Spleen (tissue), 11 donors: ENCODE data around the gene TBC1D21. TPM values are rescaled to one million over a fixed set of nuclear protein-coding genes. Genes with fewer than 3 reads are reported as not detected.

Source experiments
- DNase-seq: peaks from one replicate; pipeline ENCODE4 v3.0.0-alpha.2; 2020
- H3K27ac ChIP-seq, 8 donors: fragments of 200-600 bp; sonication (generic) in 7 of 8; 1 replicate in 4 of 8; 2 replicates in 4 of 8; pipeline versions ENCODE4 v1.5.0 to v1.8.0; 2016 to 2021; ENCODE audit warnings: inconsistent platforms in 4 of 8, mild to moderate bottlenecking in 4 of 8, moderate library complexity in 1 of 8
- H3K27me3 ChIP-seq, 7 donors: fragments of 200-600 bp; sonication (generic) in 6 of 7; replicated peaks in 1 of 7; 1 replicate in 4 of 7; 2 replicates in 3 of 7; pipeline versions ENCODE4 v1.5.0 to v1.8.0; 2016 to 2021; ENCODE audit warnings: inconsistent platforms in 3 of 7, mild to moderate bottlenecking in 1 of 7
- H3K36me3 ChIP-seq, 6 donors: fragments of 200-600 bp; sonication (generic) in 5 of 6; 1 replicate in 4 of 6; 2 replicates in 2 of 6; pipeline versions ENCODE4 v1.5.0 to v1.8.0; 2016 to 2021; ENCODE audit warnings: inconsistent platforms in 2 of 6
- H3K4me1 ChIP-seq, 6 donors: fragments of 200-600 bp; sonication (generic) in 5 of 6; 1 replicate in 3 of 6; 2 replicates in 3 of 6; pipeline versions ENCODE4 v1.5.0 to v1.8.0; 2016 to 2021; ENCODE audit warnings: inconsistent platforms in 3 of 6
- H3K4me3 ChIP-seq, 8 donors: fragments of 200-600 bp; sonication (generic) in 7 of 8; 1 replicate in 4 of 8; 2 replicates in 4 of 8; pipeline versions ENCODE4 v1.5.0 to v1.8.0; 2016 to 2021; ENCODE audit warnings: inconsistent platforms in 4 of 8, mild to moderate bottlenecking in 4 of 8, moderate library complexity in 2 of 8
- H3K9me3 ChIP-seq, 8 donors: fragments of 200-600 bp; sonication (generic) in 7 of 8; 1 replicate in 4 of 8; 2 replicates in 4 of 8; pipeline versions ENCODE4 v1.5.0 to v1.8.0; 2016 to 2021; ENCODE audit warnings: inconsistent platforms in 4 of 8
- POLR2A ChIP-seq, 3 donors: fragments of 450-650 bp; IDR thresholded peaks; one replicate each; pipeline ENCODE4 v1.5.1; 2017; ENCODE audit warnings: antibody characterized with exemption in 3 of 3, mild to moderate bottlenecking in 1 of 3
- POLR2AphosphoS5 ChIP-seq, 3 donors: sonication (generic); formaldehyde crosslinking; IDR thresholded peaks; one replicate each; pipeline ENCODE4 v1.5.1; 2017; ENCODE audit warnings: antibody characterized with exemption in 3 of 3
- WGBS, 5 donors: extraction: QIAGEN DNeasy Blood & Tissue Kit in 3 of 5; methylation state at CpG; one replicate each; pipeline versions ENCODE4 v1.1.5 to v1.1.7; 2013 to 2018; 5-methylcytosine and 5-hydroxymethylcytosine counted together
- intact Hi-C: fragments of 100-400 bp; cut with DNase I; formaldehyde crosslinking; loops from one replicate; pipeline ENCODE4 v1.15.0; 2023; ENCODE audit warnings: low total_unique reads
- polyA plus RNA-seq, 3 donors: library from polyadenylated mRNA; stranded (reverse); fragments of 200-250 nt; gene quantifications; one replicate each; pipeline ENCODE4 v1.2.1, GENCODE V29; 2013
- total RNA-seq, 7 donors: library from RNA; depleted of rRNA in 3 of 7; stranded (reverse); fragments of >200 nt in 3 of 7; fragmentation: NEBNext Ultra II Directional in 4 of 7; extraction: Animal tissue kit (Norgen Biotek cat#: 25700) in 4 of 7; gene quantifications; one replicate each; pipeline versions ENCODE4 v1.1.0 to v1.2.1, GENCODE V29; 2016 to 2021
- TF ChIP-seq, protein P1 (sequence below), 11 experiments: fragments of 200-600 bp in 7 of 11; fragments of 450-650 bp in 4 of 11; sonication (generic) in 4 of 11; IDR thresholded peaks in 8 of 11; conservative IDR thresholded peaks in 3 of 11; 1 replicate in 7 of 11; 2 replicates in 4 of 11; pipeline versions ENCODE4 v1.4.0 to v1.8.0; 2016 to 2021; ENCODE audit warnings: antibody characterized with exemption in 11 of 11, inconsistent platforms in 4 of 11, mild to moderate bottlenecking in 1 of 11
- donor health status: healthy with polysubstance abuse.
- donor health status: DM: no; HTN: no; CAD: no; lungs with moderate emphysema.
- donor health status: DM: no; HTN: no; CAD: no.
- donor health status: Bipolar disorder and iron deficiency.
- donor health status: healthy.
- donor health status: DM: no; HTN: no; CAD: no.
- donor health status: DM: yes; HTN: yes; CAD: no.

TBC1D21 gene
- total and polyA plus RNA-seq, 10 donors, result not detected

DNA sequence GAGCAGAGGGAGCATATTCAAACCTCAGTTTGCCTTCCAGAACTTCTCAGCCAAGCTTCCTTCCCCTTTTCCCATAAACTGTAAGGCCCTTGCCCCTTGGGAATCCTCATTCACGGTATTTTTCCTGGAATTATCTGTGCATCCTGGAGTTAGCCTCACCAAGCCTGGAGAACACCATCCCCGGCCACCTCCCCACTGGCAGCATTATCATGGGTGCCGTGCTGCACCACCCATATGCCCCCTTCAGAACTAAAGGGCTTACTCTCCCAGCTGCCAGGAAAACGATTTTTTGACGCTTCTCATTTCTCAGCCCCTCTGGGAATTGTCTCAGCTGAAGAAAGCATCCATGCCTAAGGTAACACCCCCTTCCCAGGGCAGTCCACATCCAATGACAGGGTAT lies 20.9 kb upstream of the TBC1D21 start:
- WGBS, 5 donors, result 65 to 76% (median 66%) methylated on average over 5 of the region's 5 CpGs
- intact Hi-C loops, result no loop called here
- TF ChIP-seq POLR2A (IDR thresholded peaks at IDR 0.05) (no peak), POLR2AphosphoS5 (IDR thresholded peaks at IDR 0.05) (no peak)
- TF ChIP-seq, protein P1, sequence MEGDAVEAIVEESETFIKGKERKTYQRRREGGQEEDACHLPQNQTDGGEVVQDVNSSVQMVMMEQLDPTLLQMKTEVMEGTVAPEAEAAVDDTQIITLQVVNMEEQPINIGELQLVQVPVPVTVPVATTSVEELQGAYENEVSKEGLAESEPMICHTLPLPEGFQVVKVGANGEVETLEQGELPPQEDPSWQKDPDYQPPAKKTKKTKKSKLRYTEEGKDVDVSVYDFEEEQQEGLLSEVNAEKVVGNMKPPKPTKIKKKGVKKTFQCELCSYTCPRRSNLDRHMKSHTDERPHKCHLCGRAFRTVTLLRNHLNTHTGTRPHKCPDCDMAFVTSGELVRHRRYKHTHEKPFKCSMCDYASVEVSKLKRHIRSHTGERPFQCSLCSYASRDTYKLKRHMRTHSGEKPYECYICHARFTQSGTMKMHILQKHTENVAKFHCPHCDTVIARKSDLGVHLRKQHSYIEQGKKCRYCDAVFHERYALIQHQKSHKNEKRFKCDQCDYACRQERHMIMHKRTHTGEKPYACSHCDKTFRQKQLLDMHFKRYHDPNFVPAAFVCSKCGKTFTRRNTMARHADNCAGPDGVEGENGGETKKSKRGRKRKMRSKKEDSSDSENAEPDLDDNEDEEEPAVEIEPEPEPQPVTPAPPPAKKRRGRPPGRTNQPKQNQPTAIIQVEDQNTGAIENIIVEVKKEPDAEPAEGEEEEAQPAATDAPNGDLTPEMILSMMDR (IDR thresholded peaks at IDR 0.05 in 8 of 11, conservative IDR thresholded peaks at IDR 0.05 in 3 of 11), result no peak

DNA sequence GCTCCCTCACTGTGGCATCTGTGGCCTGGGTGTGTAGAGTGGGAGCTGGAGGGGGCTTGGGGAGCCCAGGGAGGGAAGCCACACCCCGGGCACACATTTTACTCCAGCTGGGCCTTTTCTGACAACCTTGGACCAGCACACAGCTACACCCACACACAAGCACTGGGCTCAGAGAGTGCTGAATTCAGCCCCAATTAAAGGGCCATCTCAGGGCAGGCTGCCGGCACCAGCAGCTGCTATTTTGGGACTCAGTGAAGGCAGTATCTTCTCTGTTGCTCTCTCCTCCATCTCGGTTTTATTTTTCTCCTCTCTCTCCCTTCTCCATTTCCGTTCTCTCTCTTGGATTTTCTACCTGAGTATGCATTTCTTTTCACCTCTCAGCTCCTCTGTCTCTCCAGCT lies 19.1 kb upstream of the TBC1D21 start:
- peaks cover 0 to 71% (median 6%) of the 10 kb centered on the region in 7 donors for H3K27me3 ChIP-seq
- H3K27ac ChIP-seq, result no peak overlapping the region
- intact Hi-C loops, result no loop called here
- H3K4me3 ChIP-seq, result no peak overlapping the region
- no peaks in the 10 kb centered on the region for H3K36me3 ChIP-seq
- no peak for TF ChIP-seq POLR2A (IDR thresholded peaks at IDR 0.05)
- TF ChIP-seq, protein P1 (IDR thresholded peaks at IDR 0.05 in 8 of 11, conservative IDR thresholded peaks at IDR 0.05 in 3 of 11), result no peak
- no peak for TF ChIP-seq POLR2AphosphoS5 (IDR thresholded peaks at IDR 0.05)
- WGBS, 5 donors, result 59 to 75% (median 63%) methylated on average over 4 of the region's 4 CpGs
- no peaks in the 10 kb centered on the region for H3K4me1 ChIP-seq
- DNase-seq, result no peak
- no peaks in the 10 kb centered on the region for H3K9me3 ChIP-seq

More for the DNA sequence above, 20.9 kb upstream of the TBC1D21 start:
- no peak overlapping the region for H3K4me3 ChIP-seq
- H3K9me3 ChIP-seq, result no peaks in the 10 kb centered on the region
- no peaks in the 10 kb centered on the region for H3K36me3 ChIP-seq
- no peaks in the 10 kb centered on the region for H3K4me1 ChIP-seq
- no peak for DNase-seq
- peaks cover 0 to 68% (median 6%) of the 10 kb centered on the region in 7 donors for H3K27me3 ChIP-seq
- H3K27ac ChIP-seq, result no peak overlapping the region

DNA sequence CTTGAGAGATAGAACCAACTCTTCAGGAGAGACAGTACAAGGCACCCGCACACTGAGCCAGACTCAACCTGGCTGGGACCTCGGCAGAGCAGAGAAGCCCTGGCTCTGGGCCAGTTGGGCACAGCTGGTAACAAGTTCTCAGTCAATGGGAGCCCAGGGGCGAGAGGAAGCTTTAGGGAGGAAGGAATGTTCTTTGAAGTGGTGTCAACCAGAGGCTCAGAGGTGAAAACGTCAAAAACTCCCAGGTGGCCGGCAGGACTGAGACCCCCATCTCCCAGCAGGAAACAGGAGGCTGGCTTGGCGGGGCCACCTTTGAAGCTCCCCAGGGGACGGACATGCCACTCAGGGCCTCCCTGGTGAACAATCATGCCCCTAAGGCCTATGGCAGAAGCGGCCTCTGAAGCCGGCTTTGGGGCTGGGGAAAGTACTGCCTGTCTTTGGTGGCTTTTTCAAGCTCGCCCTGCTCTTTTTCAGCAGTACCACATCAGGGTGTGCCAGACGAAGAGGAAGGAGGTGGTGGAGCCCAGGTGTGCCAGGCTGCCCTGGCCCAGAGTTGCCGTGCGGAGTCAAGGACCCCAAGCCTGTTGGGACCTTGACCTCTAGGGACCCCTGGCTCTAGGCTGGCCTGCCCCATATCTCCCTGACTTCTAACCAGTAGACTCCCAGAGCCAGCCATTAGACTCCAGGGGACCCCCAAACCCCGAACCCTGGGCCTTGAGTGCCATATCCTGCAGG lies 16.7 kb upstream of the TBC1D21 start:
- intact Hi-C loops, result no loop called here
- Histone ChIP-seq H3K9me3 (no peaks in the 10 kb centered on the region), H3K4me1 (no peaks in the 10 kb centered on the region), H3K27me3 (peaks cover 0 to 78% (median 6%) of the 10 kb centered on the region in 7 donors), H3K27ac (no peak overlapping the region), H3K36me3 (no peaks in the 10 kb centered on the region), H3K4me3 (no peak overlapping the region)
- no peak for DNase-seq
- 33 to 49% (median 38%) methylated on average over 10 to 14 of the region's 14 CpGs for WGBS, 5 donors
- TF ChIP-seq POLR2AphosphoS5 (IDR thresholded peaks at IDR 0.05) (no peak), POLR2A (IDR thresholded peaks at IDR 0.05) (no peak)
- TF ChIP-seq, protein P1 (IDR thresholded peaks at IDR 0.05 in 8 of 11, conservative IDR thresholded peaks at IDR 0.05 in 3 of 11), result no peak

DNA sequence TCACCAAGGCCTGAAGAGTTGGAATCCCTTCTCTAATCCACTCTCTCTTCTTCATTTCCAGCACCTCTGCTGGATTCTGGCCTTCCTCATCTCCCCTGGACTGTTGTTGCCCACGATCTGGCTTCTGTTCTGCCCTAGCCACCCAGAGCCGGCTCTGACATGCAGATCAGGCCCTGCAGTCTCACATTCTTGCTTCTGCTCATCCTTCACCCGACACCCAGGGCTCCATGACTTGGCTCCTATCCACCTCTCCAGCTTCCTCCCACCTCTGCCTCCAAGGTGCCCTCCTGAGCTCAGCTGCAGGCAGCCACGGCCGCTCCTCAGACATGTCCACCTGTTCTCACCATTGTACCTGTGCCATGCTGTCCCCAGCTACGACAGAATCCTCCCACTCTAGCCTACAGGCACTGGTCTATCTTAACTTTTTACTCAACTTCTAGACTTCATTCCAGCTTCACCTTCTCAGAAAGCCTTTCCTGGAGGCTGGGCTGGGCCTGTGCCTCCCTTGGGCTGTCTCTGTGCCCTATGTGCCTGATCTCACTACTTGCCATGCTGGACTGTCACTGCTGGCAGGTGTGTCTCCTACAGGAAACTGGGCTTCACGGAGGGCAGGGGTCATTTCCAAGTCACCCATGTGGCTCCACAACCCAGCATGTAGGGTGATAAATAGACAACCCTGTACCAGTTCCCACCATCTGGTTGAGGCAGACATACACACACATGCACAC lies 16.0 kb upstream of the TBC1D21 start:
- Histone ChIP-seq H3K9me3 (no peaks in the 10 kb centered on the region), H3K27me3 (peaks cover 0 to 77% (median 6%) of the 10 kb centered on the region in 7 donors), H3K4me3 (no peak overlapping the region), H3K27ac (no peak overlapping the region), H3K4me1 (no peaks in the 10 kb centered on the region), H3K36me3 (no peaks in the 10 kb centered on the region)
- 71 to 89% (median 74%) methylated on average over 7 of the region's 7 CpGs for WGBS, 5 donors
- no peak for DNase-seq
- TF ChIP-seq POLR2AphosphoS5 (IDR thresholded peaks at IDR 0.05), result no peak
- no peak for TF ChIP-seq POLR2A (IDR thresholded peaks at IDR 0.05)
- TF ChIP-seq, protein P1 (IDR thresholded peaks at IDR 0.05 in 8 of 11, conservative IDR thresholded peaks at IDR 0.05 in 3 of 11), result no peak
- intact Hi-C loops, result no loop called here
